ENCODE data around the gene DCBLD2. TPM values are rescaled to one million over a fixed set of nuclear protein-coding genes. Genes with fewer than 3 reads are reported as not detected.

The DCBLD2 gene
- total and polyA plus RNA-seq, 2 of the 13 experiments (the other 11 are each of a cell fraction or from before 2014, with no cell fraction given), result 43.8 to 56.9 TPM

GRCh38 chr3:98901392-98902350 is at the start of gene DCBLD2 (continued):
- peak; percentile 7 for TF ChIP-seq YY1 (IDR thresholded peaks at IDR 0.05; ENCODE audit: insufficient read depth, insufficient replicate concordance, low read depth, low read length)
- no peak for TF ChIP-seq PRDM4 (CRISPR knock-in tag; IDR thresholded peaks at IDR 0.05; ENCODE audit: borderline replicate concordance)
- no peak for TF ChIP-seq ZNF703 (CRISPR knock-in tag; IDR thresholded peaks at IDR 0.05; ENCODE audit: borderline replicate concordance)
- no peak for TF ChIP-seq RFXANK (CRISPR knock-in tag; IDR thresholded peaks at IDR 0.05)
- TF ChIP-seq ZNF407 (CRISPR knock-in tag; IDR thresholded peaks at IDR 0.05; ENCODE audit: not compliant biosample characterization), result no peak
- TF ChIP-seq ZFP1 (CRISPR knock-in tag; IDR thresholded peaks at IDR 0.05), result peak; percentile 45; the same call in 1 of the 2 replicates
- TF ChIP-seq KAT2B (IDR thresholded peaks at IDR 0.05; ENCODE audit: borderline replicate concordance, low read depth, low read length), result no peak
- TF ChIP-seq ZFP90 (CRISPR knock-in tag; IDR thresholded peaks at IDR 0.05; ENCODE audit: borderline replicate concordance), result no peak; the same call in 1 of the 2 replicates
- peak; percentile 68 for TF ChIP-seq RFX5 (IDR thresholded peaks at IDR 0.05; ENCODE audit: low read depth, low read length)
- peak; percentile 73; the same call in 1 of the 2 replicates for TF ChIP-seq DRAP1 (CRISPR knock-in tag; IDR thresholded peaks at IDR 0.05)
- TF ChIP-seq REXO4 (CRISPR knock-in tag; IDR thresholded peaks at IDR 0.05; ENCODE audit: borderline replicate concordance), result no peak
- TF ChIP-seq ZNF205 (CRISPR knock-in tag; IDR thresholded peaks at IDR 0.05), result no peak
- TF ChIP-seq ZNF7 (CRISPR knock-in tag; IDR thresholded peaks at IDR 0.05), result no peak
- no peak for TF ChIP-seq FOXP4 (CRISPR knock-in tag; IDR thresholded peaks at IDR 0.05)
- no peak for TF ChIP-seq DDIT3 (CRISPR knock-in tag; IDR thresholded peaks at IDR 0.05)

Data from HepG2 (cell line).